K562 (cell line): ENCODE data around the gene C1orf50. TPM values are rescaled to one million over a fixed set of nuclear protein-coding genes. Genes with fewer than 3 reads are reported as not detected.

Experiments used
- ATF7 ChIP-seq: fragments of 450-650 bp; IDR thresholded peaks from 2 replicates; pipeline ENCODE4 v1.7.1; 2014; ENCODE audit warnings: mild to moderate bottlenecking, moderate library complexity
- CLOCK ChIP-seq: fragments of 250-450 bp; sonication (Bioruptor Pico); IDR thresholded peaks from 2 replicates; pipeline ENCODE4 v1.4.0; 2020; ENCODE audit warnings: mild to moderate bottlenecking, moderate library complexity, borderline replicate concordance
- ERF ChIP-seq: fragments of 450-650 bp; formaldehyde crosslinking; IDR thresholded peaks from 2 replicates; pipeline ENCODE4 v1.4.0; 2020; ENCODE audit warnings: mild to moderate bottlenecking, mixed read lengths
- NFIC ChIP-seq: fragments of 450-650 bp; IDR thresholded peaks from 2 replicates; pipeline ENCODE4 v1.6.1; 2017; ENCODE audit warnings: mild to moderate bottlenecking, inconsistent platforms
- POLR2A ChIP-seq: fragments of 450-650 bp; conservative IDR thresholded peaks from 2 replicates; pipeline ENCODE4 v1.6.1; 2016
- RAD51 ChIP-seq: fragments of 450-650 bp; IDR thresholded peaks from 2 replicates; pipeline ENCODE4 v1.7.1; 2016; ENCODE audit warnings: low read depth, mild to moderate bottlenecking, borderline replicate concordance
- RUNX1 ChIP-seq: sonication (generic); IDR thresholded peaks from 2 replicates; pipeline ENCODE4 v1.6.1; 2016; ENCODE audit warnings: antibody characterized with exemption, low read depth
- TAF7 ChIP-seq: fragments of 450-650 bp; IDR thresholded peaks from 2 replicates; pipeline ENCODE4 v1.6.1; 2016; ENCODE audit warnings: missing genetic modification characterization, missing compliant biosample characterization
- TBP ChIP-seq: optimal IDR thresholded peaks from 2 replicates; pipeline ENCODE3; 2011; ENCODE audit warnings: low read depth, low read length, improper control_type of control experiment
- ZBTB7A ChIP-seq: IDR thresholded peaks from 2 replicates; pipeline ENCODE4 v1.6.1; 2011; ENCODE audit warnings: low read depth, mild to moderate bottlenecking, low read length, moderate library complexity, borderline replicate concordance; ENCODE audit not compliant: control insufficient read depth
- ZBTB8A ChIP-seq: fragments of 450-650 bp; IDR thresholded peaks from 2 replicates; pipeline ENCODE4 v1.6.1; 2018; ENCODE audit warnings: mild to moderate bottlenecking, moderate library complexity; ENCODE audit not compliant: partially characterized antibody
- ZFX ChIP-seq: sonication (generic); formaldehyde crosslinking; IDR thresholded peaks from 2 replicates; pipeline ENCODE4 v1.8.0; 2022; ENCODE audit warnings: mild to moderate bottlenecking, missing genetic modification reagents, moderate library complexity
- ZNF282 ChIP-seq: sonication (generic); formaldehyde crosslinking; IDR thresholded peaks from 2 replicates; pipeline ENCODE4 v1.8.1; 2023; ENCODE audit warnings: missing genetic modification reagents
- ZSCAN32 ChIP-seq: fragments of 450-650 bp; formaldehyde crosslinking; IDR thresholded peaks from 2 replicates; pipeline ENCODE4 v1.4.0; 2020; ENCODE audit warnings: mild to moderate bottlenecking, moderate library complexity
- polyA plus RNA-seq, 8 experiments: library from polyadenylated mRNA; depleted of rRNA in 4 of 8; stranded (reverse) in 5 of 8; unstranded in 3 of 8; fragments of >200 nt; fragmentation: Nextera tagmentation in 2 of 8; fragmentation: Illumina TruSeq in 1 of 8; extraction: Ambion mirVana in 2 of 8; extraction: Trizol in 1 of 8; gene quantifications; 2 replicates each; pipeline versions ENCODE4 v1.2.1 to v1.2.3, GENCODE V29; 2011 to 2014; ENCODE audit warnings: inconsistent platforms in 1 of 8, missing spikeins in 1 of 8
- total RNA-seq, 7 experiments: library from RNA; depleted of rRNA in 6 of 7; stranded (reverse); fragments of >200 nt in 6 of 7; fragmentation: Illumina TruSeq in 2 of 7; extraction: Trizol in 2 of 7; gene quantifications; 2 replicates each; pipeline versions ENCODE4 v1.2.1 to v1.2.3, GENCODE V29; 2011 to 2021; ENCODE audit warnings: low replicate concordance in 1 of 7
- TF ChIP-seq, protein P1 (sequence below): fragments of 250-450 bp; sonication (Bioruptor Pico); IDR thresholded peaks from 2 replicates; pipeline ENCODE4 v1.8.0; 2021; ENCODE audit warnings: borderline replicate concordance, mild to moderate bottlenecking, moderate library complexity; ENCODE audit not compliant: poor library complexity, severe bottlenecking
- TF ChIP-seq, protein P2 (sequence below): fragments of 250-450 bp; sonication (Bioruptor Pico); IDR thresholded peaks from 2 replicates; pipeline ENCODE4 v1.9.0; 2021; ENCODE audit warnings: mild to moderate bottlenecking, inconsistent platforms
- TF ChIP-seq, protein P3 (sequence below): fragments of 450-650 bp; IDR thresholded peaks from 2 replicates; pipeline ENCODE4 v1.6.1; 2016; ENCODE audit warnings: borderline replicate concordance

The C1orf50 gene
- total and polyA plus RNA-seq, 9 of the 15 experiments (the other 6 are each of a cell fraction or from before 2014, with no cell fraction given): 0.55 to 13.9 (median 5.2) TPM

- TF ChIP-seq CLOCK (CRISPR knock-in tag): no peak
- peak; percentile 87 for TF ChIP-seq TBP
- no peak for TF ChIP-seq ZBTB8A
- TF ChIP-seq ATF7: peak; percentile 75; the same call in 1 of the 2 replicates
- TF ChIP-seq, protein P1, sequence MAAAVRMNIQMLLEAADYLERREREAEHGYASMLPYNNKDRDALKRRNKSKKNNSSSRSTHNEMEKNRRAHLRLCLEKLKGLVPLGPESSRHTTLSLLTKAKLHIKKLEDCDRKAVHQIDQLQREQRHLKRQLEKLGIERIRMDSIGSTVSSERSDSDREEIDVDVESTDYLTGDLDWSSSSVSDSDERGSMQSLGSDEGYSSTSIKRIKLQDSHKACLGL (CRISPR knock-in tag): no peak
- peak; percentile 63 for TF ChIP-seq TAF7 (tag)
- TF ChIP-seq RAD51: no peak; the same call in 1 of the 2 replicates
- peak; percentile 93 for TF ChIP-seq ZFX (CRISPR knock-in tag)
- TF ChIP-seq, protein P2, sequence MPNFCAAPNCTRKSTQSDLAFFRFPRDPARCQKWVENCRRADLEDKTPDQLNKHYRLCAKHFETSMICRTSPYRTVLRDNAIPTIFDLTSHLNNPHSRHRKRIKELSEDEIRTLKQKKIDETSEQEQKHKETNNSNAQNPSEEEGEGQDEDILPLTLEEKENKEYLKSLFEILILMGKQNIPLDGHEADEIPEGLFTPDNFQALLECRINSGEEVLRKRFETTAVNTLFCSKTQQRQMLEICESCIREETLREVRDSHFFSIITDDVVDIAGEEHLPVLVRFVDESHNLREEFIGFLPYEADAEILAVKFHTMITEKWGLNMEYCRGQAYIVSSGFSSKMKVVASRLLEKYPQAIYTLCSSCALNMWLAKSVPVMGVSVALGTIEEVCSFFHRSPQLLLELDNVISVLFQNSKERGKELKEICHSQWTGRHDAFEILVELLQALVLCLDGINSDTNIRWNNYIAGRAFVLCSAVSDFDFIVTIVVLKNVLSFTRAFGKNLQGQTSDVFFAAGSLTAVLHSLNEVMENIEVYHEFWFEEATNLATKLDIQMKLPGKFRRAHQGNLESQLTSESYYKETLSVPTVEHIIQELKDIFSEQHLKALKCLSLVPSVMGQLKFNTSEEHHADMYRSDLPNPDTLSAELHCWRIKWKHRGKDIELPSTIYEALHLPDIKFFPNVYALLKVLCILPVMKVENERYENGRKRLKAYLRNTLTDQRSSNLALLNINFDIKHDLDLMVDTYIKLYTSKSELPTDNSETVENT: peak; percentile 95
- 0 out of 2 replicates have a peak, but pooled peaks have one; percentile 36 for TF ChIP-seq RUNX1
- TF ChIP-seq ZBTB7A: peak; percentile 48; the same call in 1 of the 2 replicates
- 0 out of 2 replicates have a peak, but pooled peaks have one; percentile 58 for TF ChIP-seq ZNF282 (CRISPR knock-in tag)
- peak; percentile 25; the same call in 1 of the 2 replicates for TF ChIP-seq NFIC
- TF ChIP-seq, protein P3, sequence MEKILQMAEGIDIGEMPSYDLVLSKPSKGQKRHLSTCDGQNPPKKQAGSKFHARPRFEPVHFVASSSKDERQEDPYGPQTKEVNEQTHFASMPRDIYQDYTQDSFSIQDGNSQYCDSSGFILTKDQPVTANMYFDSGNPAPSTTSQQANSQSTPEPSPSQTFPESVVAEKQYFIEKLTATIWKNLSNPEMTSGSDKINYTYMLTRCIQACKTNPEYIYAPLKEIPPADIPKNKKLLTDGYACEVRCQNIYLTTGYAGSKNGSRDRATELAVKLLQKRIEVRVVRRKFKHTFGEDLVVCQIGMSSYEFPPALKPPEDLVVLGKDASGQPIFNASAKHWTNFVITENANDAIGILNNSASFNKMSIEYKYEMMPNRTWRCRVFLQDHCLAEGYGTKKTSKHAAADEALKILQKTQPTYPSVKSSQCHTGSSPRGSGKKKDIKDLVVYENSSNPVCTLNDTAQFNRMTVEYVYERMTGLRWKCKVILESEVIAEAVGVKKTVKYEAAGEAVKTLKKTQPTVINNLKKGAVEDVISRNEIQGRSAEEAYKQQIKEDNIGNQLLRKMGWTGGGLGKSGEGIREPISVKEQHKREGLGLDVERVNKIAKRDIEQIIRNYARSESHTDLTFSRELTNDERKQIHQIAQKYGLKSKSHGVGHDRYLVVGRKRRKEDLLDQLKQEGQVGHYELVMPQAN: 0 out of 2 replicates have a peak, but pooled peaks have one; percentile 48
- peak; percentile 98 for TF ChIP-seq POLR2A
- TF ChIP-seq ERF: peak; percentile 78; the same call in 1 of the 2 replicates
- TF ChIP-seq ZSCAN32 (CRISPR knock-in tag): no peak
Measured at GRCh38 chr1:42766741-42767509, at the start of gene C1orf50, which contains the start of gene P3H1 (continued).
